CD4-positive, alpha-beta T cell treated with Interferon gamma for 1 hour (primary cell): ENCODE results near the gene GYS2.

Experiments
- DNase-seq: peaks from one replicate; pipeline ENCODE4 v3.0.0-alpha.2; 2020

Gene GYS2

GRCh38 chr12:21501258-21502163, 103.1 kb downstream of the GYS2 start, which contains the start of the genes GOLT1B and RECQL:
TSS of gene GOLT1B (plus strand) at chr12:21501789. CDS start at chr12:21501924, 135 bp downstream.
TSS of gene RECQL (minus strand) at chr12:21501635. CDS start at chr12:21499570, 2,065 bp downstream.
- DNase-seq, result peak; percentile 91

GRCh38 chr12:21500786-21501257, 103.8 kb downstream of the GYS2 start:
- DNase-seq, result no peak

- no peak for DNase-seq
Observed at GRCh38 chr12:21499765-21500164, 104.9 kb downstream of the GYS2 start.
